Measurements from ENCODE around the gene GGT7. TPM values are rescaled to one million over a fixed set of nuclear protein-coding genes. Genes with fewer than 3 reads are reported as not detected.

Gene GGT7
- total and polyA plus RNA-seq, 4 donors, result 3.7 to 8.1 (median 6.0) TPM

GRCh38 chr20:34876406-34877282 lies 4.0 kb upstream of the GGT7 start, which contains the start of gene ACSS2 (continued):
- TF ChIP-seq REST (IDR thresholded peaks at IDR 0.05) (peak; percentile 91), FOXA1 (IDR thresholded peaks at IDR 0.05) (no peak), YY1 (IDR thresholded peaks at IDR 0.05) (peak; percentile 62), RAD21 (IDR thresholded peaks at IDR 0.05) (no peak), HNF4G (IDR thresholded peaks at IDR 0.05) (no peak)

GRCh38 chr20:34875642-34876405 lies 3.2 kb upstream of the GGT7 start:
- 3% methylated on average over 20 of the region's 20 CpGs for WGBS
- Histone ChIP-seq H3K9me3 (ENCODE audit: control insufficient read depth in 4 of 4, low read length in 3 of 4) (no peaks in the 10 kb centered on the region), H3K4me1 (ENCODE audit: control insufficient read depth in 4 of 4, insufficient read depth in 4 of 4, low read length in 3 of 4) (peaks cover 4 to 57% (median 41%) of the 10 kb centered on the region in 4 donors), H3K27me3 (ENCODE audit: control insufficient read depth in 4 of 4, insufficient read depth in 4 of 4, low read length in 3 of 4) (no peaks in the 10 kb centered on the region), H3K4me3 (ENCODE audit: low read depth in 1 of 3, low read length in 3 of 3) (peak overlapping the region; percentile 8 to 51 (median 25)), H3K36me3 (ENCODE audit: control insufficient read depth in 4 of 4, insufficient read depth in 3 of 4, low read depth in 1 of 4, low read length in 3 of 4) (no peaks in the 10 kb centered on the region), H3K9ac (ENCODE audit: low read depth in 1 of 2, low read length in 2 of 2) (peak overlapping the region; percentile 1 to 56), H3K27ac (ENCODE audit: low read depth in 1 of 2, low read length in 2 of 2) (peak overlapping the region; percentile 87 to 96)
- TF ChIP-seq ATF3 (IDR thresholded peaks at IDR 0.05) (no peak), FOXA2 (IDR thresholded peaks at IDR 0.05) (no peak), TAF1 (conservative IDR thresholded peaks at IDR 0.05) (no peak), HNF4A (conservative IDR thresholded peaks at IDR 0.05) (peak; percentile 54 to 59), HNF4G (IDR thresholded peaks at IDR 0.05) (no peak), REST (IDR thresholded peaks at IDR 0.05) (no peak), FOXA1 (IDR thresholded peaks at IDR 0.05) (no peak), ZBTB33 (IDR thresholded peaks at IDR 0.05) (no peak), GABPA (IDR thresholded peaks at IDR 0.05 in 1 of 2, conservative IDR thresholded peaks at IDR 0.05 in 1 of 2) (peak in 1 of 2 donors; percentile 5), SP1 (IDR thresholded peaks at IDR 0.05) (peak; percentile 87), RAD21 (IDR thresholded peaks at IDR 0.05) (peak in 1 of 2 donors; percentile 2), RXRA (IDR thresholded peaks at IDR 0.05) (peak; percentile 59 to 84), JUND (IDR thresholded peaks at IDR 0.05) (peak in 1 of 2 donors; percentile 37), NR2F2 (IDR thresholded peaks at IDR 0.05) (peak; percentile 27), YY1 (IDR thresholded peaks at IDR 0.05) (peak; percentile 50), MAX (IDR thresholded peaks at IDR 0.05) (no peak), CTCF (IDR thresholded peaks at IDR 0.05; ENCODE audit: low read depth, low read length, missing input control) (no peak), EGR1 (IDR thresholded peaks at IDR 0.05; ENCODE audit: low read depth in 2 of 2) (no peak)
- DNase-seq (ENCODE audit: low spot score), result no peak

Measured in liver (tissue), 9 donors.